CD4-positive, CD25-positive, alpha-beta regulatory T cell (primary cell): ENCODE measurements around the gene MMP3. TPM values are rescaled to one million over a fixed set of nuclear protein-coding genes. Genes with fewer than 3 reads are reported as not detected.

Source experiments
- ATAC-seq, 2 donors: fragments of 150-1000 bp; cut with Tn5 transposase; one replicate each; pipeline ENCODE4 v1.10.0; 2021; ENCODE audit warnings: low read depth in 2 of 2, moderate number of reproducible peaks in 2 of 2, moderate library complexity in 1 of 2
- DNase-seq, 3 donors: peaks; one replicate each; pipeline versions ENCODE4 v3.0.0 to v3.0.0-alpha.2; 2012 to 2022; ENCODE audit warnings: mixed read lengths in 1 of 3
- H3K27ac ChIP-seq: one replicate; pipeline ENCODE4 v1.7.0; 2013; ENCODE audit warnings: mild to moderate bottlenecking, low read length; ENCODE audit not compliant: insufficient read depth, poor library complexity, severe bottlenecking
- H3K27me3 ChIP-seq: one replicate; pipeline ENCODE4 v1.7.0; 2013; ENCODE audit warnings: low read length; ENCODE audit not compliant: control insufficient read depth, insufficient read depth
- H3K36me3 ChIP-seq: one replicate; pipeline ENCODE4 v1.7.0; 2013; ENCODE audit warnings: mild to moderate bottlenecking, low read length, moderate library complexity; ENCODE audit not compliant: control insufficient read depth, insufficient read depth
- H3K4me1 ChIP-seq: 2 replicates; pipeline ENCODE4 v1.7.0; 2013; ENCODE audit warnings: mild to moderate bottlenecking, low read length; ENCODE audit not compliant: insufficient read depth, control insufficient read depth, poor library complexity, severe bottlenecking
- H3K4me3 ChIP-seq: one replicate; pipeline ENCODE4 v1.7.0; 2013; ENCODE audit warnings: low read depth, mild to moderate bottlenecking, low read length, moderate library complexity
- H3K9me3 ChIP-seq, 2 experiments: 1 replicate in 1 of 2; 2 replicates in 1 of 2; pipeline ENCODE4 v1.7.0; 2013; ENCODE audit warnings: low read length in 2 of 2, mild to moderate bottlenecking in 1 of 2, moderate library complexity in 1 of 2; ENCODE audit not compliant: control insufficient read depth in 2 of 2
- H3K27ac Mint-ChIP-seq, 3 donors: one replicate each; pipeline ENCODE4 v1.8.0; 2020 to 2022; ENCODE audit warnings: mild to moderate bottlenecking in 3 of 3, mixed read lengths in 3 of 3, moderate library complexity in 2 of 3
- H3K27me3 Mint-ChIP-seq: one replicate; pipeline ENCODE4 v1.8.0; 2022; ENCODE audit warnings: mild to moderate bottlenecking, mixed read lengths
- H3K36me3 Mint-ChIP-seq: one replicate; pipeline ENCODE4 v1.8.0; 2020; ENCODE audit warnings: mixed read lengths
- H3K4me1 Mint-ChIP-seq, 4 donors: one replicate each; pipeline ENCODE4 v1.8.0; 2020 to 2022; ENCODE audit warnings: mixed read lengths in 4 of 4, mild to moderate bottlenecking in 1 of 4
- H3K4me3 Mint-ChIP-seq, 4 donors: one replicate each; pipeline ENCODE4 v1.8.0; 2020 to 2022; ENCODE audit warnings: mild to moderate bottlenecking in 4 of 4, mixed read lengths in 4 of 4, moderate library complexity in 3 of 4
- H3K9me3 Mint-ChIP-seq, 7 donors: one replicate each; pipeline ENCODE4 v1.8.0; 2020 to 2022; ENCODE audit warnings: mixed read lengths in 7 of 7, mild to moderate bottlenecking in 3 of 7, moderate library complexity in 2 of 7
- polyA plus RNA-seq, 4 donors: library from polyadenylated mRNA; unstranded; fragments of 300-500 nt; fragmentation: Illumina TruSeq; gene quantifications; one replicate each; pipeline ENCODE4 v1.2.3, GENCODE V29; 2021
- total RNA-seq: library from RNA; stranded (reverse); gene quantifications from one replicate; pipeline ENCODE4 v1.2.3, GENCODE V29; 2022

The MMP3 gene
- total and polyA plus RNA-seq, 5 donors from 2014 or later = not detected

DNA sequence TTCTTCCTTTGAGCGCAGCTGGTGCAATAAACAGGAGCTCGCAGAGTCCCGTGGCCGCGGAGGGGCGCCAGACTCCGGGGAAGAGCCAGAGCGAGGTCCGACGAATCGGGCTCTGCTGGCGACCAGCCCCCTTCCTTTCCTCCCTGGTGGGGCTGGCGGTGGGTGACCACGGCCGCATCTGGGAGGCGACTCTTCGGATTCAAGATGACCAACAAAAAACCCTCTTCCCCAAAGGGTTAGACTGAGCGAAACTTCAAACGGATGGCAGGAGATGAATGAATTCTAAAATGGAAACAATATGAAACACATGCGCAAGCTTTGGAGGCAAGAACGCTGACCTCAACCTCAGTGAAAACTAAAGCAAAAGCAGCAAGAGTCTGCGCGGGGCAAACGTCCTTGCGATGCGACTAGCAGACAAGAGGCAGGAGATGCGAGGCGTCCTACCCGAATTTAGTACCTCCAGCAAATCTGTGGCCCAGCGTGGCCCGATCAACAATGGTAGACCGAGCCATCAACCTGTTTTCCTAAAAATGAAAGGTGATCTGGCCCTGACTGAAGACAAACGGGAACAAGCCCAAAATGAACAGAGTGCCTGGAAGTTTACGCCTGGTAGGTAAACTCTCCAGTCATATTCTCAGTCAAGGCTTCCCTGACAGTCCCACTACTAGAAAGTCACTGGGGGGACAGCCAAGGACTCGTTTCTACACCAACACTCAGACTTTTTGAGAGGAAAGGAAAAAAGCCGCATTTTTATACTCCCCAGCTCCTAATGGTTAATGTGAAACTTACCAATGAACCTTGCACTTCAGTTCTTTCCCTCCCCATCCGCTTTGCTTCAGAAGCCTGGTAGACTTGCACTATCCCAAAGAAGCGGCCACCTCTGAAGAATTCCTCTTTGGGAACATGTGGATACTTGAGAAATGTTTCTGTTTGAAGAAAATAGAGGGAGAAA, 11.6 kb downstream of the MMP3 start:
- Histone ChIP-seq H3K4me1 (no peaks in the 10 kb centered on the region), H3K27ac (no peak overlapping the region), H3K4me3 (no peak overlapping the region), H3K27me3 (no peaks in the 10 kb centered on the region), H3K9me3 (no peaks in the 10 kb centered on the region), H3K36me3 (no peaks in the 10 kb centered on the region)
- H3K27ac Mint-ChIP-seq = no peak overlapping the region
- peaks cover 0 to 2% (median 0%) of the 10 kb centered on the region in 7 donors for H3K9me3 Mint-ChIP-seq
- no peak for ATAC-seq
- H3K27me3 Mint-ChIP-seq = peaks cover 15% of the 10 kb centered on the region
- DNase-seq = no peak
- no peaks in the 10 kb centered on the region for H3K36me3 Mint-ChIP-seq
- H3K4me1 Mint-ChIP-seq = no peaks in the 10 kb centered on the region
- H3K4me3 Mint-ChIP-seq = no peak overlapping the region

DNA sequence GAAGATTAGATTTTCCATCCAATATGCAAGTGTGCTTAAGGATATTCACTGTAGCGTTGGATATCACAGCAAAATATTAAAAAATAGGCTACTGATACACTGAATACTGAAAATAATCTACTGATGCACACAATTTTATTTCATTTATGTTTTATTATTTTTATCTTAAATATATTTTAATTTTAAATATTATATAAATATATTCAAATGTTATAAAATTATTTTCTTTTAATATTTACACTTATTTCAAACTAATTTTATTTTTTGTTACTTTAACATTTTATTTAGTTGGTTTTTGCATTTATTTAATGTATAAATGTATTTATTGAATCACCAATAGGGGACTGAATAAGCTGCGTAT, 12.3 kb downstream of the MMP3 start:
- DNase-seq (no peak), ATAC-seq (no peak)
- Mint-ChIP-seq H3K27ac (no peak overlapping the region), H3K4me3 (no peak overlapping the region), H3K4me1 (no peaks in the 10 kb centered on the region), H3K9me3 (peaks cover 0 to 2% (median 0%) of the 10 kb centered on the region in 7 donors), H3K27me3 (peaks cover 15% of the 10 kb centered on the region), H3K36me3 (no peaks in the 10 kb centered on the region)
- no peaks in the 10 kb centered on the region for H3K9me3 ChIP-seq
- H3K27ac ChIP-seq = no peak overlapping the region
- H3K27me3 ChIP-seq = no peaks in the 10 kb centered on the region
- no peak overlapping the region for H3K4me3 ChIP-seq
- H3K4me1 ChIP-seq = no peaks in the 10 kb centered on the region
- no peaks in the 10 kb centered on the region for H3K36me3 ChIP-seq

DNA sequence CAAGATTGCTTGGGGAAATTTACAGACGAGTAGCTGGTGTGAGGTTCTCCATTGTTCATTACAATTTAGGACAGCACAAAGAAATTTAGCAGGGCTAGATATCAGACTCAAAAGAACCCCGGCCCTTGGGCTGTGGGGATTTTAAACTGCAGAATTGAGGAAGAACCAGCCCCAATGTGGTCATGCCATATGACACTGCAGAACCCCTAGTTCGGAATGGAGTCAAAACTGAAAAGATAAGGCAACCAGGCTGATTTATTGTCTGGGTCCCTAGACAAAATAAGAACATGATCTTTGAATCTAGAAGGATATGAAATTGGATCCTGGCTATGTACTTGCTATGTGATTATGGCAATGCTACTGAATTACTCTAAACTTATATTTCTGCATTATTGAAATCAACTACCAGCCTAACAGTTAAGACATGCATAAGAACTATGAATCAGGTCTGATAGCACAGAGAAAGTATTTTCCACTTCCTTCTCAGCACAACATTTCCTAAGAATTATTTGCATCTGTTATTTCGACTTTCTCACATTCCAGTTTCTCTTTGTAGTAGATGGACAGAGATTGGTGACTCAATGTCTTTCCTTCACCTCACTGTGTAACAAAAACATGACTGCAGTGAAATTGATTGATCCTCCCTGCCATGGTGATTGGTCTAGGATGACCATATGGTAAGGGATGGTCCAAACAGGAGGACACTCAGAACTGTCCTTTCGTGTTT, 13.2 kb downstream of the MMP3 start:
- no peak overlapping the region for H3K4me3 ChIP-seq
- H3K9me3 ChIP-seq = no peaks in the 10 kb centered on the region
- H3K4me1 ChIP-seq = no peaks in the 10 kb centered on the region
- no peak overlapping the region for H3K27ac Mint-ChIP-seq
- no peaks in the 10 kb centered on the region for H3K27me3 ChIP-seq
- H3K4me3 Mint-ChIP-seq = no peak overlapping the region
- H3K9me3 Mint-ChIP-seq = peaks cover 0 to 2% (median 0%) of the 10 kb centered on the region in 7 donors
- H3K4me1 Mint-ChIP-seq = no peaks in the 10 kb centered on the region
- peaks cover 15% of the 10 kb centered on the region for H3K27me3 Mint-ChIP-seq
- no peak overlapping the region for H3K27ac ChIP-seq
- no peaks in the 10 kb centered on the region for H3K36me3 Mint-ChIP-seq
- DNase-seq (no peak), ATAC-seq (no peak)
- no peaks in the 10 kb centered on the region for H3K36me3 ChIP-seq

DNA sequence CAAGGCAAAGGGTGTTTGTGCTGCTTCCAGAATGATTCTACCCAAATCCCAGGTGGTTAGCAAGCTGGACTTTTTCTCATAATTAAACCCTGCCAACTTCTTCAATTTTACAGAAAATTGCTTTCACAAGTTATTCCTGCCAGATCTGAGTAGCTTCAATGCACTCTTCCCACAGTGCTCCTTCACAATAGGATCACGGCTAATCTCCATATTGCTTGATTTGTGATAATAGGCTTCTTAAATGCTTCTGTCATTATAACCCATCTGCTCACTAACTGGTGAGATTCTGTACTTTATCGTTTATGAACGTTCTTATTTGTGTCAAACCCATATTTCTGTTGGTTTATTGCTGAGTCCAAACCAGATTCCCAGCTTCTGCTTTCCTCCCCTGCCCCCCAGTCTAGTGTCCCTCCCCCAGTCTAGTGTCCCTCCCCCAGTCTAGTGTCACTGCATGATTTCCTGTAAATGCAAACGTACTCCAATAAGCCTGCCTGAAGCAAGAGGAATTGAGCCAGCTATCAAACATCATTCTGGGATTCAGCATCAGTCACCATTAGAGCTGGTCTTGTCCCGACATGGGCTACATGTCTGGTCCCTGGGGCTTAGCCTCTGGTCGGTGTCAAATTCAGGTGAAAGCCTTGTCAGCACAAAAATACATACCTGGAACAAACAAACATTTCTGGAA, 14.0 kb downstream of the MMP3 start:
- H3K27ac ChIP-seq = no peak overlapping the region
- Mint-ChIP-seq H3K9me3 (peaks cover 0 to 2% (median 0%) of the 10 kb centered on the region in 7 donors), H3K36me3 (no peaks in the 10 kb centered on the region), H3K27me3 (peaks cover 15% of the 10 kb centered on the region), H3K4me1 (no peaks in the 10 kb centered on the region), H3K4me3 (no peak overlapping the region), H3K27ac (no peak overlapping the region)
- H3K4me1 ChIP-seq = no peaks in the 10 kb centered on the region
- DNase-seq (no peak), ATAC-seq (no peak)
- H3K36me3 ChIP-seq = no peaks in the 10 kb centered on the region
- no peak overlapping the region for H3K4me3 ChIP-seq
- H3K27me3 ChIP-seq = no peaks in the 10 kb centered on the region
- H3K9me3 ChIP-seq = no peaks in the 10 kb centered on the region

DNA sequence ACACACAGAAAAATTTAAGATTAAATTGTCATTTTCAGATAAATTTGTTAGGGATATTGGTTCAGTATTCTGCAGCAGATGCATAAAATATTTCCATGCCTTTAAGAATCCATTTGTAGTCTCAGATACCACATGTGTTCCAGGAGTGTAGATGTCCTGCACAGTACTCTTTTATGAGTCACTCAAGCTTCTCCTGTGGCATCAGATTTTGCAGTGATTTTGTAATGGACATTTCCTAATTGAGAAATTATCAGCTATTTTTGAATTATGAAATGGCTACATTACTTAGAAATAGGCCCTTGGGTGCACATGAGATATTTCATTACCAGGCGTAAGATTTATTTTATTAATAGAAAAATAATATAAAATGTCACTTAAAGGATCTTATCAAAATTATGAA, 18.9 kb downstream of the MMP3 start:
- no peaks in the 10 kb centered on the region for H3K4me1 ChIP-seq
- Mint-ChIP-seq H3K9me3 (peaks cover 0 to 2% (median 0%) of the 10 kb centered on the region in 7 donors), H3K4me3 (no peak overlapping the region), H3K27ac (no peak overlapping the region), H3K27me3 (no peaks in the 10 kb centered on the region), H3K36me3 (no peaks in the 10 kb centered on the region), H3K4me1 (no peaks in the 10 kb centered on the region)
- no peaks in the 10 kb centered on the region for H3K27me3 ChIP-seq
- H3K4me3 ChIP-seq = no peak overlapping the region
- no peaks in the 10 kb centered on the region for H3K36me3 ChIP-seq
- H3K9me3 ChIP-seq = no peaks in the 10 kb centered on the region
- ATAC-seq (no peak), DNase-seq (no peak)
- no peak overlapping the region for H3K27ac ChIP-seq

DNA sequence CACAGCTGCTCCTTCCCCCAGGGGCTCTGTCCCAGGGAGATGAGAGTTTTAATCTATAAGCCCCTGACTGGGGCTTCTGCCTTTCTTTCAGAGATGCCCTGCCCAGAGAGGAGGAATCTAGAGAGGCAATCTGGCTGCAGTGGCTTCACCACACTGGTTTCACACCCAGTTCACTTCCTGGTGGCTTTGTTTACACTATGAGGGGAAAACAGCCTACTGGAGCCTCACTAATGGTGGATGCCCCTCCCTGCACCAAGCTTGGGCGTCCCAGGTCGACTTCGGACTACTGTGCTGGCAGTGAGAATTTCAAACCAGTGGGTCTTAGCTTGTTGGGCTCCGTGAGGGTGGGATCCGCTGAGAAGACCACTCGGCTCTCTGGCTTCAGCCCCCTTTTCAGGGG, 23.9 kb downstream of the MMP3 start:
- no peak overlapping the region for H3K27ac ChIP-seq
- Mint-ChIP-seq H3K4me3 (no peak overlapping the region), H3K36me3 (no peaks in the 10 kb centered on the region), H3K9me3 (peaks cover 0 to 20% (median 3%) of the 10 kb centered on the region in 7 donors), H3K27me3 (no peaks in the 10 kb centered on the region), H3K4me1 (no peaks in the 10 kb centered on the region), H3K27ac (no peak overlapping the region)
- H3K36me3 ChIP-seq = no peaks in the 10 kb centered on the region
- H3K9me3 ChIP-seq = no peaks in the 10 kb centered on the region
- H3K27me3 ChIP-seq = no peaks in the 10 kb centered on the region
- no peaks in the 10 kb centered on the region for H3K4me1 ChIP-seq
- H3K4me3 ChIP-seq = no peak overlapping the region
- DNase-seq (no peak), ATAC-seq (no peak)

DNA sequence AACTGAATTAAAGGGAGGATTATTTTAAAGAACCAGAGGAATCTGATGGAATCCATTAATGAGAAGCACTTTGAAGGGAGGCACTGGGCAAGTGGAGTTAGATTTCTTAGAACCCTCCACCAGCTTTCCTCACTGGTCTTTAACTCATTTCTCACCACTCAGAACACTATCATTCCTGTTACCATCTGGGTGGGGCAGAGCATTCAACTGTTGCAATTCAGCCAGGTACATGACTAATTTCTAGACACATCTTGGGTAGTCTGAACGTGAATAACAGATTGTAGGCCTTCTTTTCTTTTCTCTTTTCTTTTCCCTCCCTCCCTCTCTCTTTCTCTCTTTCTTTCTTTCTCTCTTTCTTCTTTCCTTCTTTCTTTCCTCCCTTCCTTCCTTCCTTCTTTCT, 29.9 kb downstream of the MMP3 start:
- DNase-seq (no peak), ATAC-seq (no peak)
- Histone ChIP-seq H3K4me3 (no peak overlapping the region), H3K9me3 (no peaks in the 10 kb centered on the region), H3K4me1 (no peaks in the 10 kb centered on the region), H3K27me3 (no peaks in the 10 kb centered on the region), H3K27ac (no peak overlapping the region), H3K36me3 (no peaks in the 10 kb centered on the region)
- Mint-ChIP-seq H3K9me3 (peaks cover 0 to 22% (median 3%) of the 10 kb centered on the region in 7 donors), H3K27ac (no peak overlapping the region), H3K27me3 (no peaks in the 10 kb centered on the region), H3K4me3 (no peak overlapping the region), H3K36me3 (no peaks in the 10 kb centered on the region), H3K4me1 (no peaks in the 10 kb centered on the region)
